CD4-positive, alpha-beta T cell treated with Interleukin-6 at 100 ng/mL for 8 hours (primary cell): ENCODE data around the gene KDELR3.

Experiments used
- DNase-seq: peaks from one replicate; pipeline ENCODE4 v3.0.0-alpha.2; 2020; ENCODE audit warnings: mixed read lengths, low spot score

The KDELR3 gene

DNA sequence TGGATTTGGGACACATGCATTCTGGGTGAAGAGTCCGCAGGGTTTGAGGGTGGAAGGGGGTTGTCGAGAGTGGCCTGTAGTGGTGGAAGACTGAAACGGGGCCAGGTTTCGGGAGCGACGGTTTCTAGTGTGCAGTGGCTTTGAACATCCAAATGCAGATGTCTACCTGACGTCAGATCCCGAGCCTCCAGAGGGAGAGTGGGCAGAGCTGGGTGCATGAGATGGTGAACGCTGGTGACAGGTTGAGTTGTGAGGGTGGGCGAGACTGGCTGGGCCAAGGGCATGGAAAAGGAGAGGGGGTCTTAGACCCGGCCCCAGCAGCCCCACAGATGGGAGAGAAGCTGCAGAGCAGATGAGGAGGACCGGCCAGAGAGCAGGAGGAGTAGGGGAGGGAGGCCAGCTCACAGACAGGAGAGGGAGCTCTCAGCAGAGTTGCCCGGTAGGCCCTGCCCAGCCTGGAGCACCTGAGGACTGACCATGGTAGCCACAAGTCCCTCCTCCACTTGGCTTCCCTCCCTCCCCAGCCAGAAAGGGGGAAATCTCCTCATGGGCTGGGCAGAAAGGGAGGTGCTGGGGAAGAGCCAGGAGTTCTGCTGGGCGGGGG is 27.0 kb upstream of the KDELR3 start:
- no peak for DNase-seq

GRCh38 chr22:38441620-38442287 is 26.1 kb upstream of the KDELR3 start:
- DNase-seq: no peak

DNA sequence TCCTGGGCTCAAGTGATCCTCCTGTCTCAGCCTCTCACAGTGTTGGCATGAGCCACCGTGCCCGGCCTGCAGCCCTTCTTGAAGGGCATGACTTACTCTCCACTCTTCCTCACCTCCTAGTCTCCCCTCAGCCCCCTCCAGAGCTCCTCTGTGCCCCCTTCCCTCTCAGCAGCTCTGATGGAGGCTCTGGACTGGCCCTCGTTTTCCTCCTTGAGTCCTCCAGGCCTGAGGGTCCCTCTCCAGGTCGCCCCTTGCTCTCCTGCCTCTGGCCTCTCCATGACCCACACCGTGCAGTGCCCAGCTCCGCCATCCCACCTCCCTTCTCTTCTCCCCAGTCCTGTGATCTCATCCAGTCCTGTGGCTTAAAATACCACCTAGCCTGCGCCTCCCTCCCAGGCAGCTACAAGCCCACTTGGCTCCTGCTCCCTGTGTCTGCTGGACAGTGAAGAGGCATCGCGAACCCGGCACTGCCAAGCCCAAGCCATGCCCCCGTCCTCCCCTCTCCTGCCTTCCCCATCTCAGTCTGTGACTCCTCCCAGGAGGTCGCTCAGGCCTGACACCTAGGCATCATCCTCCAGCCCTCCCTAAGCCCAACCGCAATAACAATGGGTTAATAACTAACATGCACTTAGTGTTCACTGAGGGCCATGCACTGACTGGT is 24.8 kb upstream of the KDELR3 start:
- DNase-seq: no peak

DNA sequence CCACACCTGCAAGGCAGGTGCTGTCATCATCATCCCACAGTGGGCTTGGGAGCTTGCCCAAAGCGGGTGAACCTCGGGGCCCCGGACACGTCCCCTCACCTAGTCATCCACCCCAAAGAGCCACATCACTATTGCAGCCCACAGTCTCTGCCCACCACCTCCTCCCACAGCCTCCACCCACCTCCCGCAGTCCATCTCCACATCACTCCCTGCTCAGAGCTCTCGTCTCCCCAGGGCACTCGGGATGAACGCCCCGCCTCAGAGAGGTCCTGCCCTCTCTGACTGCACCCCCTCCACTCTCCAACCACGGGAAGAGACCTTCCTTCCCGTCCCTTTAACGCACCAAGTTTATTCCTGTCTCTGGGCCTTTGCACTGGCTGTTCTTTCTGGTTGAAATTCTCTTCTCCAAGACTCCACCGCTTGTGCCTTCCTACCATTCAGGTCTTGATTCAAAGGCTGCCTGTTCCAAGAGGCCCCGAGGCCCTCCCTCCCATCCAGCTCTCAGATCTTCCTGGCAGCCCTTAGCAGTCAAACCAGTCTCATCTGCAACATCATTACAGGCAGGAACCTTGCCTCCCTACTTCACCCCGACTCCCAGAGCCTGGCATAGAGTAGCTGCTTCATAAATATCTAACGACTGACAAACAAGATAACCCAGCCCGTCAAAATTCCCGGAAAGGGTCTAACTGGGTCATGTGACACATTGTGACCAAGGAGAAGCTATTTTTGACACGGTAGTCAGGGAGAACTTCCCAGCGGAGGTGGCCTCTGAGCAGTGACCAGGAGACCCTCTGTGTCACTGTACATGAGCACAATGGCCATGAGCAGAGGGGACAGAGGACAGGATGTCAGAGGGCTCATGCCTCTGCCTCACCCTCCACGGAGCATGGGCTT is 24.0 kb upstream of the KDELR3 start:
- DNase-seq: no peak

DNA sequence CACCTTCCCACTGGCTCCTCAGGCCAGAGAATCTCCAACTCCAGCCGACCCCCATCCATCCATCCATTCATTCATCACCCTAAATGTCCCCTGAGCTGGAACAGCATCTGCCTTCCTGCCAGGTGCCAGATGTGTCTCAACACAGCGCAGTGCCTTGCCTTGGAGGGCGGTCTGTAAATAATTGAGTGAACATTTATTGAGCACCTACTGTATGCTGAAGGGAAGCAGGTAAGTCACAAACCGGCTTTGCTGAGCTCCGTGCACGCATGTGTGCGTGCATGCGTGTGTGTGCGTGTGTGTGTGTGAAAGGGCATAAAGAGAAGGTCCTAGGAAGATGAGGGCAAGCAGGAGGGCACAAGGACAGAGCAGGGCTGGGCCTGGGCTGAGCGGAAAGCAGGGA is 23.1 kb upstream of the KDELR3 start:
- DNase-seq: no peak

- DNase-seq: no peak
These were observed 21.8 kb upstream of the KDELR3 start for GRCh38 chr22:38446018-38446601.

DNA sequence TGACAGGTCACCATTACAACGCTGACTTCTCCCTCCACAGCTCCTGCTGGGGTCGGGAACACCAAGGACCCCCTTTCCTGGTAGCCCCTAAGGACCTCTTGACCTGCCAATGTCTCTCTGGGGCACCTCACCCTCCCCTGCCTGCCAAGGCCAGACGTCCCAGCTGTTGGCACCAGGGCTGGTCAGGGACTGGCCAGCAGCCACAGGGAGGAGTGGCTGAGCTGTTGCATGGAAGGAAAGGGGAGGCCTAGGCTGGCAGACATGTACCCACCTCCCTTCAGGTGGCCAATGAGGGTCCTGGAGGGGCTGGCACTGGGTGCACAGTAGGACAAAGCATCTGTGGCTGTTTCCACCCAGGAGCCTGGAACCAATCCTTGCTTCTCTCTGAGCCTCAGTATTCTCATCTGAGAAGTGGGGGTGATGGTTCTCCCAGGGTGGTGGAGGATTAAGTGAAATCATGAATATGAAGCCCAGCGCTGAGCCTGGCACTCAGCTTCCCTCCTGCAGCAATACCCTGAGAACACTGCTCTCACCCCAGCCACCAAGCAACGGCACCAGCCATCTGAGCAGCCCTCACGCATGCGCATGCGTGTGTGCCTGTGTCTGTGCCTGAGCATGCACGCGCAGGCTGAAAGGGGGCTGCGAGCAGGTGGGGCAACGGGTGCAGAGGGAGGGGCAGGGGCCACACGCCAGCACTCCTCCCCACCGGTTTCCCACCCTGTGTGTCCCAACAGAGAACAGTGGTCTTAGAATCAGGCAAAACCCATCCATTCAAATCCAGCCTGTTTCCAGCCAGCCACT is 18.8 kb upstream of the KDELR3 start:
- DNase-seq: no peak

DNA sequence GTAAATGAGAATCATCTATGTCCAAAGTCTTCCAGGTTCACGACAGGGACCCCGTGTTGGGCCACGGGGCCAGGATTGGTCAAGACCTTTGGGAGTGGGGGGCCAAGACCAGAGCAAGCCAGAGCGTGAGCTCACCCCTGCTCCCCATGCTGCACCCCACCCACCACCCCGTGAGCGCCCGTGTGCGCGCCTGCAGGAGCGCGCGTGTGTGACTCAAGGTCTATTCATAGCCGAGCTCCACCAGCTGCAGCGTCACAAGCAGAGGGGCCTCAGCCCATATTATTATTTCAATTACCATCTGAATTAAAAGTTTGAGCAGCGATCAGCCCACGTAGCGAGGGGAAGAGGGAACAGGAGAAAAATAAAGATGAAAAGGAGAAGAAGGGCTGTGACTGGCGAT is 18.1 kb upstream of the KDELR3 start:
- no peak for DNase-seq

DNA sequence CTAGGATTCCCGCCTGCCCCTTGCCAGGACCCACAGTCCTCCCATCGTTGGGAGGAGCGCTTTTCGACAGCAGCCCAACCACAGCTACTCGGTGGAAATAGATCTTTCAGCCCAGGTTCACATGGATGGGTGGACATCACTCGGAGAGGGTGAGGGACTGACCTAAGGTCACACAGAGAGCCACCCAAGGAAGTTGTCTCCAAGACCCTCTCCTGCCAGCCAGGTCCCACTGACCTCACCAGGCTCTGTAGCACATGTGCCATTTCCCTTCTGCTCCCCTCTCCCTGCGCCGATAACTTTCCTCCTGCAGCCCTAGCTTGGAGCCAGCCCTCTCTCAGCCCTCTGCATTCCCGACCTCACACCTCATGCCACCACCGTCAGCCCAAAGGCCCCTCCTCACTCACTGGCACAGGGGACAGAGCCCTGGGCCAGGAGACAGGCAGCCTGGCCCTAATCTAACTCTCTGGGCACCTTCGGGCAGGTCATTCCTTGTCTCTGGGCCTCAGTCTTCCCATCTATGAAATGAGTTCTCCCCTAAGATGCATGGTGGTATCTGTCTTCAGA is 17.6 kb upstream of the KDELR3 start:
- no peak for DNase-seq

DNA sequence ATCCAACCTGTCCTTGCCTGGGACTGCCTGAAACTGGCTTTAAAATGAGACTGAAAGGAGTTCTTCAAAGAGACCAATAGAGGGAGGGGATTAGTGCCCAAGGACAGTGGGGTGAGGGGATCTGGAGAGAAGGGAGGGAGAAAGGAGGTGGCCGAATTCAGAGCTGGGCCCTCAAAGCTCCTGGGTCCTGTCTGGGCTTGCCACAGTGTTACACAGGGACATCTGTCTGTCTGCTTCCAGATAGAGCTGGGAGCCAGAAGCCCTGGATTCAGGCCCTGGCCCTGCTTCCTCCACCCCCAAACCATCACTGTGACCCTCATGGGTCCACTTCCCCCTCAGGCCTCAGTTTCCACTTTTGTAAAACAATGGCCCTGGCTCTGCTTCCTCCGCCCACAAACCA is 16.5 kb upstream of the KDELR3 start:
- no peak for DNase-seq

DNA sequence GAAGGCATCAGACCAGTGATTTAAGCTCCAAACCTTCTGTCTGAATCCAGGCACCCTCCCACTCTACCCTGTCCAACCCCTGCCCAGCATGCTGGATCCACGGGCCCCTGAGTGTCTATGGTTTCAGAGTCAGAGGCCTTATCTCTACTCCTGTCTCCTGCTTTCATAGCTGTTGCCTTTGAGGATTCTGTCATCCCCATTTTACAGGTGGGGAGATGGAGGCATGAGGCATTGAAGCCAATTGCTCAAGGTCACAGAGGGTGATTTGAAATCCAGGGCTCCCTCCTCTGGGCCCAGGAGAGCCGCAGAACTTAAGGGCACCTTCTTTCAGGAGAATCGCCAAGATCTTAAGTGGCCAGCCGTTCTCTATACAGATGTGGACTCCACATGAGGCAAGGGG is 16.0 kb upstream of the KDELR3 start:
- DNase-seq: no peak

DNA sequence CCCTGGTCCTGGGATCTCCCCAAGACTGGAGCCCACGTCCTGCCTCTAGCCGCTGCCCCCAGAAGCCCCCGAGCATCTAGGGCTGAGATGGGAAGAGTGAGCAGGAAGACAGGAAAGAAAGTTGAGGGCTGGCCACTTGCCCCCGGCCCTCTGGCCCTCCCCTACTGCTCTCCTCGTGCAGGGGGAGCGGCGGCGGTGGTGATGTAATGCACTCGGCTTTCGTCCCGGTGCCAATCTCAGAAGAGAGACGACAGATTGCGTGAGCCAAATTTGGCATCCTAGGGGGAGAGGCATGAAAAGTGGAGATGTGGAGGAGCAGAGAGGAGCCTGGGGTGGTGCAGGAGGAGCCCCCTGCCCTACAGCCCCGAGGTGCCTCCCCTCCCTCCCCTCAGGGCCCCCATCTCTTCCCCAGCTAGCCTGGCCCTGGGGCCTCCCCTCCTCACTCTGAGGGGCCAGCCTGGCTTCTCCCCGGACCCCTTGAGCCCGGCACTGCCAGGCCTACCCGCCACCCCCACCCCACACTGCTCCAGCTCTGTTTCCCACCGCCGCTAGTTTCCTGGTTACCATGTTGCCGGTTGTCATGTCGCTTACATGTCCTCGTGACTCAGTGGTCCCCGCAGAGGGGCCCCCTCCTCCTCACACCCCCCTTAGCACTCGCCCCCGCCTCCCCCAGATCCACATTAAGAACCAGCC is 15.4 kb upstream of the KDELR3 start:
- DNase-seq: no peak

GRCh38 chr22:38453066-38453672 is 14.7 kb upstream of the KDELR3 start:
- no peak for DNase-seq

- no peak for DNase-seq
These were observed 13.9 kb upstream of the KDELR3 start for GRCh38 chr22:38453996-38454352.

DNA sequence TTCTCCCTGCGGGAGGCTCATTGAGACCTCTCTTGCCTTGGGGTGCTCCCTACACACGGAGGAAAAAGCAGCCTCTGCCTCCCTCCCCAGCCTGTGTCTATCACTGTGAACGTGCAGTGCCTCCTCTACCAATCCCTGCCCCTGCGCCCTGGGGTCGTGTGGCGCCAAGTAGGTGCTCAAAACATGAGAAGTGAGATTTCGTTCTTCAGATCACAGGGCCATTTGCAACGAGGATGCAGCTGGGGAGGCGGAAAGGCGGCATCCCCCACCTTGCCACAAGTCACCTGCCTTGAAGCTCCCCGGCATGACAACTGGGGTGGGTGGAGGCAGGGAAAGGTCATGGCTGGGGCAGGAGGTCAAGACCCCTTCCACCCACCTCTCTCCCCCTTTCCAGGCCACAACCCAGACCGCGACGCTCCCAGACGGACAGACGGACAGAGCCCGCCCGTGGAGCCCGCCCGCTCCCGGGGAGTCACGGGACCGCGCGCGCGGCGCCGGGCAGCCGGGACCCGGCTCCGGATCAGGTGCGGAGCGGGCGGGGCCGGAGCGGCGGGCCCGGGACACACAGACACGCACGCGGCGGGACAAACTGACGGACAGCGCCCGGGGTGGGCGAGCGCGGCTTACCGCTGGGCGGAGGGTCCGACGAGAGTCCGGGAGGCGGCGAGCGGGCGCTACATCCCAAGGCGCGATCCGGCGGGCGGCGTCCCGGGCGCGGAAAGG is 13.4 kb upstream of the KDELR3 start:
- no peak for DNase-seq

- DNase-seq: no peak
These were observed 12.8 kb upstream of the KDELR3 start, which contains the start of gene KCNJ4 for GRCh38 chr22:38455076-38455529. Gene KCNJ4, minus strand, starts transcription at chr22:38455199. Its CDS starts 27,067 bp downstream, at chr22:38428132.

DNA sequence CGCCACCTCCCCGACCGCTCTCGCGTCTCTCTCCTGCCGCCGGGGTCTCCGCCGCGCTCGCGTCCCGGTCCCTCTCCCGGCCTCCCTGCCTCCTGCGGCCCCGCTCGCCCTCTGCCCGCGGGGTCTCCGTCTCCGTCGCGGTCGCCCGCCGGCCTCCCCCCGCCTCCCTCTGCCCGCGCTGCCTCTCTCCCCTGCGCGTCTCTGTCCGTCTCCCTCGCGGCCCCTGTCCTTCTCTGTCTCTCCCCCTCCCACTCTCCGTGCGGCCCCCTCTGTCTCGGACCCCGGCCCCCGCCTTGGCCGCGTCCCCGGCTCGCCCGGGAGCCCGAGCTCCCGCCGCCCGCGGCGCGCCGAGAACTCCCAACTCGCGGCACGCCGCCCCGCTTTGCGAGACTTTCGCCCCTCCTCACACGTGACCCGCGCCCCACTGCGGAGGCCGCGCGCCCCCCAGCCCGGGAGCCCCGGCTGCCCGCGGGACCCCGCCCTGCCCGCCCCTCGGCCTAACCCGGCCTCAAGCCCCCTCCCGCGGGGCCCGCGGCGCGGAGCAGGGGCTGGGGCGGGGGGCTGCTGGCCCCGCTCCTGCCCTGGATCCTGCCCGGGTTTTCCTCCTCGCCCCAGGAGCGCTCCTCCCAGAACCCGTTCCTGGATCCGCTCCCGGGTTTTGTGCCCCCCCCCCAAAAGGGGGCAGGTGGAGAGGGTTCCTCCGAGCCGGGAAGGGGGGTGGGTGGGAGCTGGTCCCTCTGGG is 12.2 kb upstream of the KDELR3 start:
- no peak for DNase-seq

DNA sequence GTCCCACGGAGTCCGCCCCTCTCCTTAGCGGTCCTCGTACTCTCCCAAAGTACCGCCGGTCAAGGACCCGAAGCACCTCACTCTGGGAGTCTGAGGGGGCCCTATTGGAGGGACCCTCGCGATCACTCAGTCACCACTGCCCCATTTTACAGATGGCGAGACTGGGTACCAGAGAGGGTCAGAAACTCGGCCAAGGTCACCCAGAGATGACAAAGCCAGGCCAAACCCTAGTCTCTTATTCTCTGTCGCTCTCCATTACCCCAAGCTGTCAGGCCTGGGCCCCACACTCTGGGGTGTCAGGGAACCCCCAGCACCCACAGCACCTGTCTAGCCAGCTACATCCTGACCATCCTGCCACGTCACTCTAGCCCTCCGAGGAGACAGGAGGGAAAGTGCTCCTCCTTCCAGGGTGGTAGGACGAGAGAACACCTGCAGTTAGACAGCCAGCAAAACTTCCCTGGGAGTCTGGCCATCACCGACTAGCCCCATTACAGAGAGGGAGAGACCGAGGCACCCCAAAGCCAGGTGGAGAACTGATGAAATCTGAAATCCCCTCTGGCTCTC is 11.5 kb upstream of the KDELR3 start:
- DNase-seq: no peak
